HEK293 (cell line): ENCODE data around the gene DCST2.
A peak's percentile ranks its signal among the peaks of the same experiment; 100 is the strongest.

Source experiments
- CTCF ChIA-PET: fragments of 350-600 bp; formaldehyde crosslinking; extraction: SDS; loops from one replicate; lab custom pipeline; 2021; ENCODE audit warnings: antibody characterized with exemption; lab: Yijun Ruan, JAX
- POLR2A ChIA-PET: fragments of 300-600 bp; formaldehyde crosslinking; extraction: SDS; loops from one replicate; lab custom pipeline; 2020; ENCODE audit warnings: antibody characterized with exemption, inconsistent platforms; lab: Yijun Ruan, JAX
- H3K27ac ChIP-seq: fragments of 200-500 bp; sonication (Bioruptor generic); 2 replicates; pipeline ENCODE4 v1.5.1; 2014; ENCODE audit warnings: low read depth, low read length, control low read depth, inconsistent platforms; ENCODE audit errors: extremely low read depth
- H3K36me3 ChIP-seq, 2 experiments: fragments of 200-500 bp in 1 of 2; sonication (Bioruptor generic) in 1 of 2; 1 replicate in 1 of 2; 2 replicates in 1 of 2; pipeline ENCODE4 v1.5.1; 2014 to 2017; ENCODE audit warnings: inconsistent platforms in 2 of 2, low read length in 2 of 2; ENCODE audit not compliant: control insufficient read depth in 2 of 2, insufficient read depth in 1 of 2
- H3K4me1 ChIP-seq: fragments of 200-500 bp; sonication (Bioruptor generic); 2 replicates; pipeline ENCODE4 v1.5.1; 2014; ENCODE audit warnings: mild to moderate bottlenecking, low read length, inconsistent platforms; ENCODE audit not compliant: control insufficient read depth, insufficient read depth
- H3K4me3 ChIP-seq: 2 replicates; pipeline ENCODE4 v1.5.1; 2011; ENCODE audit warnings: low read depth, mild to moderate bottlenecking, control low read depth, low read length, moderate library complexity
- H3K9me3 ChIP-seq: fragments of 200-500 bp; sonication (Bioruptor generic); 2 replicates; pipeline ENCODE4 v1.5.1; 2014; ENCODE audit warnings: low read depth, low read length, inconsistent platforms; ENCODE audit not compliant: control insufficient read depth, insufficient read depth
- EGR2 ChIP-seq: fragments of 450-650 bp; formaldehyde crosslinking; IDR thresholded peaks from 2 replicates; pipeline ENCODE4 v1.5.1; 2016; ENCODE audit warnings: low read depth, missing biosample characterization, missing genetic modification characterization
- FEZF1 ChIP-seq: fragments of 450-650 bp; formaldehyde crosslinking; IDR thresholded peaks from 2 replicates; pipeline ENCODE4 v1.5.1; 2016; ENCODE audit warnings: missing biosample characterization, missing genetic modification characterization
- HOXC10 ChIP-seq: sonication (generic); formaldehyde crosslinking; IDR thresholded peaks from 2 replicates; pipeline ENCODE4 v1.8.1; 2023; ENCODE audit warnings: mild to moderate bottlenecking, missing genetic modification reagents
- IKZF3 ChIP-seq: fragments of 450-650 bp; IDR thresholded peaks from 2 replicates; pipeline ENCODE4 v1.5.0; 2018; ENCODE audit warnings: missing biosample characterization, mild to moderate bottlenecking, missing genetic modification characterization, moderate library complexity
- KLF1 ChIP-seq: fragments of 450-650 bp; formaldehyde crosslinking; IDR thresholded peaks from 2 replicates; pipeline ENCODE4 v1.5.1; 2016; ENCODE audit warnings: missing biosample characterization, missing genetic modification characterization
- MEIS1 ChIP-seq: sonication (generic); formaldehyde crosslinking; IDR thresholded peaks from 2 replicates; pipeline ENCODE4 v1.8.1; 2022; ENCODE audit warnings: missing genetic modification reagents, mild to moderate bottlenecking, borderline replicate concordance
- SETDB1 ChIP-seq: IDR thresholded peaks from one replicate; pipeline ENCODE4 v1.6.1; 2017; ENCODE audit warnings: mild to moderate bottlenecking, low read length, moderate library complexity, mixed read lengths; ENCODE audit not compliant: insufficient read length
- SP7 ChIP-seq: fragments of 450-650 bp; formaldehyde crosslinking; IDR thresholded peaks from 2 replicates; pipeline ENCODE4 v1.5.1; 2016; ENCODE audit warnings: missing biosample characterization, missing genetic modification characterization
- YY1 ChIP-seq: fragments of 450-650 bp; formaldehyde crosslinking; IDR thresholded peaks from 2 replicates; pipeline ENCODE4 v1.5.1; 2018; ENCODE audit warnings: missing biosample characterization, missing genetic modification characterization
- ZBTB21 ChIP-seq: fragments of 450-650 bp; formaldehyde crosslinking; IDR thresholded peaks from 2 replicates; pipeline ENCODE4 v1.5.1; 2017; ENCODE audit warnings: missing biosample characterization, missing genetic modification characterization
- ZBTB48 ChIP-seq: fragments of 450-650 bp; formaldehyde crosslinking; IDR thresholded peaks from 2 replicates; pipeline ENCODE4 v1.5.1; 2016; ENCODE audit warnings: missing biosample characterization, missing genetic modification characterization
- ZEB2 ChIP-seq: fragments of 450-650 bp; formaldehyde crosslinking; IDR thresholded peaks from 2 replicates; pipeline ENCODE4 v1.5.1; 2016; ENCODE audit warnings: missing biosample characterization, missing genetic modification characterization
- ZIC2 ChIP-seq: fragments of 450-650 bp; formaldehyde crosslinking; IDR thresholded peaks from 2 replicates; pipeline ENCODE4 v1.5.1; 2016; ENCODE audit warnings: missing biosample characterization, missing genetic modification characterization
- ZNF2 ChIP-seq: fragments of 450-650 bp; formaldehyde crosslinking; IDR thresholded peaks from 2 replicates; pipeline ENCODE4 v1.5.1; 2016; ENCODE audit warnings: missing biosample characterization, missing genetic modification characterization
- ZNF366 ChIP-seq: fragments of 450-650 bp; formaldehyde crosslinking; conservative IDR thresholded peaks from 2 replicates; pipeline ENCODE4 v1.5.1; 2016; ENCODE audit warnings: missing biosample characterization, missing genetic modification characterization
- ZNF473 ChIP-seq: fragments of 450-650 bp; formaldehyde crosslinking; IDR thresholded peaks from 2 replicates; pipeline ENCODE4 v1.5.1; 2017; ENCODE audit warnings: missing biosample characterization, missing genetic modification characterization
- ZNF514 ChIP-seq: fragments of 450-650 bp; formaldehyde crosslinking; IDR thresholded peaks from 2 replicates; pipeline ENCODE4 v1.5.1; 2016; ENCODE audit warnings: missing biosample characterization, missing genetic modification characterization
- ZNF596 ChIP-seq: fragments of 450-650 bp; IDR thresholded peaks from 2 replicates; pipeline ENCODE4 v1.5.0; 2018; ENCODE audit warnings: missing biosample characterization, mild to moderate bottlenecking, missing genetic modification characterization, moderate library complexity
- ZNF600 ChIP-seq: fragments of 450-650 bp; formaldehyde crosslinking; IDR thresholded peaks from 2 replicates; pipeline ENCODE4 v1.5.1; 2016; ENCODE audit warnings: missing biosample characterization, missing genetic modification characterization
- ZNF624 ChIP-seq: fragments of 450-650 bp; formaldehyde crosslinking; IDR thresholded peaks from 2 replicates; pipeline ENCODE4 v1.5.1; 2017; ENCODE audit warnings: missing biosample characterization, missing genetic modification characterization
- ZNF629 ChIP-seq: fragments of 450-650 bp; formaldehyde crosslinking; IDR thresholded peaks from 2 replicates; pipeline ENCODE4 v1.5.1; 2017; ENCODE audit warnings: missing biosample characterization, missing genetic modification characterization
- ZNF677 ChIP-seq: fragments of 450-650 bp; IDR thresholded peaks from 2 replicates; pipeline ENCODE4 v1.5.0; 2018; ENCODE audit warnings: missing biosample characterization, mild to moderate bottlenecking, missing genetic modification characterization, moderate library complexity
- ZNF707 ChIP-seq: fragments of 450-650 bp; formaldehyde crosslinking; IDR thresholded peaks from 2 replicates; pipeline ENCODE4 v1.5.1; 2016; ENCODE audit warnings: missing biosample characterization, missing genetic modification characterization
- ZNF776 ChIP-seq: fragments of 450-650 bp; formaldehyde crosslinking; IDR thresholded peaks from 2 replicates; pipeline ENCODE4 v1.5.0; 2017; ENCODE audit warnings: missing biosample characterization, missing genetic modification characterization, borderline replicate concordance
- TF ChIP-seq, protein P1 (sequence below): fragments of 450-650 bp; formaldehyde crosslinking; IDR thresholded peaks from 2 replicates; pipeline ENCODE4 v1.5.1; 2016; ENCODE audit warnings: missing biosample characterization, missing genetic modification characterization
- TF ChIP-seq, protein P2 (sequence below): fragments of 450-650 bp; formaldehyde crosslinking; IDR thresholded peaks from 2 replicates; pipeline ENCODE4 v1.5.1; 2016; ENCODE audit warnings: missing biosample characterization, missing genetic modification characterization, low read depth
- TF ChIP-seq, protein P3 (sequence below): fragments of 450-650 bp; formaldehyde crosslinking; IDR thresholded peaks from 2 replicates; pipeline ENCODE4 v1.5.1; 2016; ENCODE audit warnings: missing biosample characterization, missing genetic modification characterization
- TF ChIP-seq, protein P4 (sequence below): fragments of 450-650 bp; formaldehyde crosslinking; IDR thresholded peaks from 2 replicates; pipeline ENCODE4 v1.5.1; 2017; ENCODE audit warnings: missing biosample characterization, missing genetic modification characterization
- TF ChIP-seq, protein P5 (sequence below): fragments of 450-650 bp; formaldehyde crosslinking; IDR thresholded peaks from 2 replicates; pipeline ENCODE4 v1.5.1; 2016; ENCODE audit warnings: missing biosample characterization, missing genetic modification characterization

The DCST2 gene

DNA sequence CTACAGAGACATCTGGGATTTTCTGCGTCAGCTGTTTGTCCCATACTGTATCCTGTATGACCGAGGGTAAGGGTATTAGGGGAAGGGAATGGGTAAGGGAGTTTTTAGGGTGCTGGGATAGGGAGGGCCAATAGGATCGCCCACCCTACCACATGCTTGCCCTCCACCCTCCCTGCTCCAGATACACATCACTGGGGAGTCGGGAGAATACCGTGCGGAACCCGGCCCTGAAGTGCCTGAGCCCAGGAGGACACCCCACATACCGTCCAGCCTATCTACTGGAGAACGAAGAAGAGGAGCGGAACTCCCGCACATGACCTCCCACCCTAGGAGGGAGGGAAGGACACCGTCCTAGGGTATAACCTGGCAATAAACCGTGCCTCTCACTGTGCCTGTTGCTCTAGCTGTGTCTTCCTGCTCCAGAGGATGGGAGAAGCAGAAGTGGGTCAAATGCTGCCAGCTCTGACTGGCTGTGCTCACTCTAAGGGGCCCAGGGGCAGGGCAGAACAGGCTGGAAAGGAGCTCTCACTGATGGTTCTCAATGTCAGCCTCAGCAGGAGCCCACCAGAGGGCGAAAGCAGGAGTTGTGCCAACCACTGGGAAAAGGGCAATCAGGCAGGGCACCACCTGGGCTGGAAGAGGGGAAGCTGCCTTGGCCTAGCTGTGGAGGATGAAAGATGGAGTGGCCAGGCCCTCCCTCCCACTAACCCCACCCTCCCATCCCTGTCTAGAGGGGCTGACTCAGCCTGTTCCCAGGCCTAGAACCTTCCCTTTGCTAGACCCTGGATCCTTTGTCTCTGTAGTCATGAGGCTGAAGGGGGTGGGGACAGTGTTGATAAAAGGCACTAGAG lies 40.6 kb downstream of the DCST2 start:
- POLR2A ChIA-PET: interaction anchor here (1.0 to 3.3 kb wide), 8 partner anchors 9 to 337 kb away, joined by 3 to 28 read pairs (median 4); partner anchors contain the start of genes CKS1B, FLAD1 and PBXIP1
- CTCF ChIA-PET: interaction anchor here (0.8 to 8.9 kb wide), 10 partner anchors 9 to 67 kb away, joined by 3 to 55 read pairs (median 4); partner anchors contain the start of genes FLAD1 and PYGO2
- TF ChIP-seq YY1 (tag by site-specific recombination) (no peak), ZNF2 (tag by site-specific recombination) (no peak), ZNF677 (no peak), ZNF707 (tag by site-specific recombination) (no peak), ZBTB48 (tag by site-specific recombination) (no peak), ZNF624 (no peak), MEIS1 (no peak), IKZF3 (tag by site-specific recombination) (no peak), SETDB1 (no peak), HOXC10 (no peak), ZNF776 (no peak), ZNF366 (tag by site-specific recombination) (no peak), SP7 (tag by site-specific recombination) (peak; percentile 57), ZNF473 (tag by site-specific recombination) (no peak), ZNF514 (tag by site-specific recombination) (no peak), ZBTB21 (tag by site-specific recombination) (no peak), ZNF629 (tag by site-specific recombination) (no peak), ZNF596 (tag by site-specific recombination) (no peak), FEZF1 (0 out of 2 replicates have a peak, but pooled peaks have one; percentile 32), EGR2 (no peak), ZNF600 (tag by site-specific recombination) (peak; percentile 81), ZIC2 (tag by site-specific recombination) (peak; percentile 94), KLF1 (peak; percentile 46; the same call in 1 of the 2 replicates), ZEB2 (tag by site-specific recombination) (no peak)
- TF ChIP-seq, protein P1, sequence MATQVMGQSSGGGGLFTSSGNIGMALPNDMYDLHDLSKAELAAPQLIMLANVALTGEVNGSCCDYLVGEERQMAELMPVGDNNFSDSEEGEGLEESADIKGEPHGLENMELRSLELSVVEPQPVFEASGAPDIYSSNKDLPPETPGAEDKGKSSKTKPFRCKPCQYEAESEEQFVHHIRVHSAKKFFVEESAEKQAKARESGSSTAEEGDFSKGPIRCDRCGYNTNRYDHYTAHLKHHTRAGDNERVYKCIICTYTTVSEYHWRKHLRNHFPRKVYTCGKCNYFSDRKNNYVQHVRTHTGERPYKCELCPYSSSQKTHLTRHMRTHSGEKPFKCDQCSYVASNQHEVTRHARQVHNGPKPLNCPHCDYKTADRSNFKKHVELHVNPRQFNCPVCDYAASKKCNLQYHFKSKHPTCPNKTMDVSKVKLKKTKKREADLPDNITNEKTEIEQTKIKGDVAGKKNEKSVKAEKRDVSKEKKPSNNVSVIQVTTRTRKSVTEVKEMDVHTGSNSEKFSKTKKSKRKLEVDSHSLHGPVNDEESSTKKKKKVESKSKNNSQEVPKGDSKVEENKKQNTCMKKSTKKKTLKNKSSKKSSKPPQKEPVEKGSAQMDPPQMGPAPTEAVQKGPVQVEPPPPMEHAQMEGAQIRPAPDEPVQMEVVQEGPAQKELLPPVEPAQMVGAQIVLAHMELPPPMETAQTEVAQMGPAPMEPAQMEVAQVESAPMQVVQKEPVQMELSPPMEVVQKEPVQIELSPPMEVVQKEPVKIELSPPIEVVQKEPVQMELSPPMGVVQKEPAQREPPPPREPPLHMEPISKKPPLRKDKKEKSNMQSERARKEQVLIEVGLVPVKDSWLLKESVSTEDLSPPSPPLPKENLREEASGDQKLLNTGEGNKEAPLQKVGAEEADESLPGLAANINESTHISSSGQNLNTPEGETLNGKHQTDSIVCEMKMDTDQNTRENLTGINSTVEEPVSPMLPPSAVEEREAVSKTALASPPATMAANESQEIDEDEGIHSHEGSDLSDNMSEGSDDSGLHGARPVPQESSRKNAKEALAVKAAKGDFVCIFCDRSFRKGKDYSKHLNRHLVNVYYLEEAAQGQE: no peak
- TF ChIP-seq, protein P2, sequence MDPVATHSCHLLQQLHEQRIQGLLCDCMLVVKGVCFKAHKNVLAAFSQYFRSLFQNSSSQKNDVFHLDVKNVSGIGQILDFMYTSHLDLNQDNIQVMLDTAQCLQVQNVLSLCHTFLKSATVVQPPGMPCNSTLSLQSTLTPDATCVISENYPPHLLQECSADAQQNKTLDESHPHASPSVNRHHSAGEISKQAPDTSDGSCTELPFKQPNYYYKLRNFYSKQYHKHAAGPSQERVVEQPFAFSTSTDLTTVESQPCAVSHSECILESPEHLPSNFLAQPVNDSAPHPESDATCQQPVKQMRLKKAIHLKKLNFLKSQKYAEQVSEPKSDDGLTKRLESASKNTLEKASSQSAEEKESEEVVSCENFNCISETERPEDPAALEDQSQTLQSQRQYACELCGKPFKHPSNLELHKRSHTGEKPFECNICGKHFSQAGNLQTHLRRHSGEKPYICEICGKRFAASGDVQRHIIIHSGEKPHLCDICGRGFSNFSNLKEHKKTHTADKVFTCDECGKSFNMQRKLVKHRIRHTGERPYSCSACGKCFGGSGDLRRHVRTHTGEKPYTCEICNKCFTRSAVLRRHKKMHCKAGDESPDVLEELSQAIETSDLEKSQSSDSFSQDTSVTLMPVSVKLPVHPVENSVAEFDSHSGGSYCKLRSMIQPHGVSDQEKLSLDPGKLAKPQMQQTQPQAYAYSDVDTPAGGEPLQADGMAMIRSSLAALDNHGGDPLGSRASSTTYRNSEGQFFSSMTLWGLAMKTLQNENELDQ (tag by site-specific recombination): no peak
- TF ChIP-seq, protein P3, sequence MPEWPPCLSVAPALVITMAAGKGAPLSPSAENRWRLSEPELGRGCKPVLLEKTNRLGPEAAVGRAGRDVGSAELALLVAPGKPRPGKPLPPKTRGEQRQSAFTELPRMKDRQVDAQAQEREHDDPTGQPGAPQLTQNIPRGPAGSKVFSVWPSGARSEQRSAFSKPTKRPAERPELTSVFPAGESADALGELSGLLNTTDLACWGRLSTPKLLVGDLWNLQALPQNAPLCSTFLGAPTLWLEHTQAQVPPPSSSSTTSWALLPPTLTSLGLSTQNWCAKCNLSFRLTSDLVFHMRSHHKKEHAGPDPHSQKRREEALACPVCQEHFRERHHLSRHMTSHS (tag by site-specific recombination): no peak
- TF ChIP-seq, protein P4, sequence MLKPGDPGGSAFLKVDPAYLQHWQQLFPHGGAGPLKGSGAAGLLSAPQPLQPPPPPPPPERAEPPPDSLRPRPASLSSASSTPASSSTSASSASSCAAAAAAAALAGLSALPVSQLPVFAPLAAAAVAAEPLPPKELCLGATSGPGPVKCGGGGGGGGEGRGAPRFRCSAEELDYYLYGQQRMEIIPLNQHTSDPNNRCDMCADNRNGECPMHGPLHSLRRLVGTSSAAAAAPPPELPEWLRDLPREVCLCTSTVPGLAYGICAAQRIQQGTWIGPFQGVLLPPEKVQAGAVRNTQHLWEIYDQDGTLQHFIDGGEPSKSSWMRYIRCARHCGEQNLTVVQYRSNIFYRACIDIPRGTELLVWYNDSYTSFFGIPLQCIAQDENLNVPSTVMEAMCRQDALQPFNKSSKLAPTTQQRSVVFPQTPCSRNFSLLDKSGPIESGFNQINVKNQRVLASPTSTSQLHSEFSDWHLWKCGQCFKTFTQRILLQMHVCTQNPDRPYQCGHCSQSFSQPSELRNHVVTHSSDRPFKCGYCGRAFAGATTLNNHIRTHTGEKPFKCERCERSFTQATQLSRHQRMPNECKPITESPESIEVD (tag by site-specific recombination): no peak
- TF ChIP-seq, protein P5, sequence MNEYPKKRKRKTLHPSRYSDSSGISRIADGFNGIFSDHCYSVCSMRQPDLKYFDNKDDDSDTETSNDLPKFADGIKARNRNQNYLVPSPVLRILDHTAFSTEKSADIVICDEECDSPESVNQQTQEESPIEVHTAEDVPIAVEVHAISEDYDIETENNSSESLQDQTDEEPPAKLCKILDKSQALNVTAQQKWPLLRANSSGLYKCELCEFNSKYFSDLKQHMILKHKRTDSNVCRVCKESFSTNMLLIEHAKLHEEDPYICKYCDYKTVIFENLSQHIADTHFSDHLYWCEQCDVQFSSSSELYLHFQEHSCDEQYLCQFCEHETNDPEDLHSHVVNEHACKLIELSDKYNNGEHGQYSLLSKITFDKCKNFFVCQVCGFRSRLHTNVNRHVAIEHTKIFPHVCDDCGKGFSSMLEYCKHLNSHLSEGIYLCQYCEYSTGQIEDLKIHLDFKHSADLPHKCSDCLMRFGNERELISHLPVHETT: no peak

More for the DNA sequence above, 40.6 kb downstream of the DCST2 start:
- Histone ChIP-seq H3K36me3 (peaks cover 0 to 36% of the 10 kb centered on the region in 2 experiments; a peak in 2 of 3 replicates), H3K4me3 (no peak overlapping the region), H3K27ac (no peak overlapping the region), H3K9me3 (no peaks in the 10 kb centered on the region), H3K4me1 (no peaks in the 10 kb centered on the region)
